HL-60 (cell line): ENCODE measurements around the gene POU2F1.

Experiments
- DNase-seq, 2 experiments: peaks; one replicate each; pipeline ENCODE4 v3.0.0-alpha.2; 2010 to 2020; ENCODE audit warnings: low read depth in 1 of 2, low spot score in 1 of 2
- H3K27ac ChIP-seq: fragments of 250-450 bp; sonication (Bioruptor Pico); replicated peaks from 2 replicates; pipeline ENCODE4 v1.5.1; 2020; ENCODE audit warnings: mild to moderate bottlenecking, moderate library complexity
- H3K27me3 ChIP-seq: fragments of 250-450 bp; sonication (Bioruptor Pico); 2 replicates; pipeline ENCODE4 v1.5.1; 2021; ENCODE audit warnings: mild to moderate bottlenecking, moderate library complexity; ENCODE audit not compliant: insufficient read depth, poor library complexity, severe bottlenecking
- H3K4me3 ChIP-seq: replicated peaks from 2 replicates; pipeline ENCODE4 v1.5.1; 2011; ENCODE audit warnings: mild to moderate bottlenecking, control low read depth, low read length; ENCODE audit not compliant: insufficient read depth
- GABPA ChIP-seq: IDR thresholded peaks from 2 replicates; pipeline ENCODE4 v1.6.1; 2012; ENCODE audit warnings: low read depth
- POLR2AphosphoS5 ChIP-seq: IDR thresholded peaks from 2 replicates; pipeline ENCODE4 v1.6.1; 2012; ENCODE audit warnings: low read depth
- SPI1 ChIP-seq: IDR thresholded peaks from 2 replicates; pipeline ENCODE4 v1.6.1; 2012; ENCODE audit warnings: low read depth, mild to moderate bottlenecking, borderline replicate concordance
- TF ChIP-seq, protein P1 (sequence below): IDR thresholded peaks from one replicate; pipeline ENCODE4 v1.5.1; 2011; ENCODE audit warnings: low read length, control low read depth, inconsistent platforms; ENCODE audit not compliant: insufficient read depth
- TF ChIP-seq, protein P2 (sequence below): IDR thresholded peaks from 2 replicates; pipeline ENCODE4 v1.6.1; 2012; ENCODE audit warnings: low read depth; ENCODE audit not compliant: insufficient replicate concordance

POU2F1 gene

DNA sequence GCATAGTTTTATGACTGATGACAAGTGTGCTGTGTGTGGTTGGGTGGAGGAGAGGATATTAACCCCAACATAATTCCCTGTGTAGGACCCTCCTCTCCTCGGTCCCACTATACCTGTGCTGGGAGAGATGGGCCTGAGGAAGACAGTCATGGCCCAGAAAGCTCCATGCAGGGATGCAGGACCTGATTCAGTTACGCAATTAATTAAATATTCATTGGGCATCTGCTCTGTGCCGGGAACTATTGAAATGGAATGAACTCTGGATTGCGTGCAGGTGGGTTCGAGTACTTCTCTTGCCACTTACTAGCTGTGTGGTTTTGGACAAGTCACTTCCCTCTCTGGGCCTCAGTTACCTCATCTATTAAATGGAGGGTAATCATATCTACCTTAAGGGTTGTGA is 223.1 kb downstream of the POU2F1 start:
- TF ChIP-seq GABPA (no peak), POLR2AphosphoS5 (no peak), SPI1 (no peak)
- TF ChIP-seq, protein P1, sequence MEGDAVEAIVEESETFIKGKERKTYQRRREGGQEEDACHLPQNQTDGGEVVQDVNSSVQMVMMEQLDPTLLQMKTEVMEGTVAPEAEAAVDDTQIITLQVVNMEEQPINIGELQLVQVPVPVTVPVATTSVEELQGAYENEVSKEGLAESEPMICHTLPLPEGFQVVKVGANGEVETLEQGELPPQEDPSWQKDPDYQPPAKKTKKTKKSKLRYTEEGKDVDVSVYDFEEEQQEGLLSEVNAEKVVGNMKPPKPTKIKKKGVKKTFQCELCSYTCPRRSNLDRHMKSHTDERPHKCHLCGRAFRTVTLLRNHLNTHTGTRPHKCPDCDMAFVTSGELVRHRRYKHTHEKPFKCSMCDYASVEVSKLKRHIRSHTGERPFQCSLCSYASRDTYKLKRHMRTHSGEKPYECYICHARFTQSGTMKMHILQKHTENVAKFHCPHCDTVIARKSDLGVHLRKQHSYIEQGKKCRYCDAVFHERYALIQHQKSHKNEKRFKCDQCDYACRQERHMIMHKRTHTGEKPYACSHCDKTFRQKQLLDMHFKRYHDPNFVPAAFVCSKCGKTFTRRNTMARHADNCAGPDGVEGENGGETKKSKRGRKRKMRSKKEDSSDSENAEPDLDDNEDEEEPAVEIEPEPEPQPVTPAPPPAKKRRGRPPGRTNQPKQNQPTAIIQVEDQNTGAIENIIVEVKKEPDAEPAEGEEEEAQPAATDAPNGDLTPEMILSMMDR: no peak
- TF ChIP-seq, protein P2, sequence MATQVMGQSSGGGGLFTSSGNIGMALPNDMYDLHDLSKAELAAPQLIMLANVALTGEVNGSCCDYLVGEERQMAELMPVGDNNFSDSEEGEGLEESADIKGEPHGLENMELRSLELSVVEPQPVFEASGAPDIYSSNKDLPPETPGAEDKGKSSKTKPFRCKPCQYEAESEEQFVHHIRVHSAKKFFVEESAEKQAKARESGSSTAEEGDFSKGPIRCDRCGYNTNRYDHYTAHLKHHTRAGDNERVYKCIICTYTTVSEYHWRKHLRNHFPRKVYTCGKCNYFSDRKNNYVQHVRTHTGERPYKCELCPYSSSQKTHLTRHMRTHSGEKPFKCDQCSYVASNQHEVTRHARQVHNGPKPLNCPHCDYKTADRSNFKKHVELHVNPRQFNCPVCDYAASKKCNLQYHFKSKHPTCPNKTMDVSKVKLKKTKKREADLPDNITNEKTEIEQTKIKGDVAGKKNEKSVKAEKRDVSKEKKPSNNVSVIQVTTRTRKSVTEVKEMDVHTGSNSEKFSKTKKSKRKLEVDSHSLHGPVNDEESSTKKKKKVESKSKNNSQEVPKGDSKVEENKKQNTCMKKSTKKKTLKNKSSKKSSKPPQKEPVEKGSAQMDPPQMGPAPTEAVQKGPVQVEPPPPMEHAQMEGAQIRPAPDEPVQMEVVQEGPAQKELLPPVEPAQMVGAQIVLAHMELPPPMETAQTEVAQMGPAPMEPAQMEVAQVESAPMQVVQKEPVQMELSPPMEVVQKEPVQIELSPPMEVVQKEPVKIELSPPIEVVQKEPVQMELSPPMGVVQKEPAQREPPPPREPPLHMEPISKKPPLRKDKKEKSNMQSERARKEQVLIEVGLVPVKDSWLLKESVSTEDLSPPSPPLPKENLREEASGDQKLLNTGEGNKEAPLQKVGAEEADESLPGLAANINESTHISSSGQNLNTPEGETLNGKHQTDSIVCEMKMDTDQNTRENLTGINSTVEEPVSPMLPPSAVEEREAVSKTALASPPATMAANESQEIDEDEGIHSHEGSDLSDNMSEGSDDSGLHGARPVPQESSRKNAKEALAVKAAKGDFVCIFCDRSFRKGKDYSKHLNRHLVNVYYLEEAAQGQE: no peak
- Histone ChIP-seq H3K4me3 (no peak overlapping the region), H3K27ac (no peak overlapping the region), H3K27me3 (no peaks in the 10 kb centered on the region)
- DNase-seq: no peak

DNA sequence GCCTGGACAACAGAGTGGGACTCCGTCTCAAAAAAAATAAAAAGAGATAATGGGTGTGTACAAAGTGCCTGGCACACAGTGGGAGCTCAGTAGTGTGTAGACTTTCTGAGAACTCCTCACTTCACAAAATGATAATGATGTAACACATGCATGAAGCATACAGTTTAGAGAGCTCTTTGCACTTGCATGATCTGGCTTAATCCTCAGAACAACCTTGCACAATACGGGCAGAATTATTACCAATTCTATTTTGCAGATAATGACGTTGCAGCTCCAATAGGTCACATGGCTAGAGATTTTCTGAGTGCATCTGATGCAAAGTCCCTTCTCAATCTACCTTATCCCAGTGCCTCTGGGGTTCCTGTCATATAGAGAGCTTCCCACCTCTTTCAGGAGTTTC is 226.3 kb downstream of the POU2F1 start:
- Histone ChIP-seq H3K27me3 (no peaks in the 10 kb centered on the region), H3K4me3 (no peak overlapping the region), H3K27ac (peak overlapping the region; percentile 20)
- TF ChIP-seq SPI1: no peak
- TF ChIP-seq, protein P1: no peak
- TF ChIP-seq, protein P2: no peak
- TF ChIP-seq POLR2AphosphoS5: no peak
- no peak for TF ChIP-seq GABPA
- peak; percentile 16 to 61 for DNase-seq

DNA sequence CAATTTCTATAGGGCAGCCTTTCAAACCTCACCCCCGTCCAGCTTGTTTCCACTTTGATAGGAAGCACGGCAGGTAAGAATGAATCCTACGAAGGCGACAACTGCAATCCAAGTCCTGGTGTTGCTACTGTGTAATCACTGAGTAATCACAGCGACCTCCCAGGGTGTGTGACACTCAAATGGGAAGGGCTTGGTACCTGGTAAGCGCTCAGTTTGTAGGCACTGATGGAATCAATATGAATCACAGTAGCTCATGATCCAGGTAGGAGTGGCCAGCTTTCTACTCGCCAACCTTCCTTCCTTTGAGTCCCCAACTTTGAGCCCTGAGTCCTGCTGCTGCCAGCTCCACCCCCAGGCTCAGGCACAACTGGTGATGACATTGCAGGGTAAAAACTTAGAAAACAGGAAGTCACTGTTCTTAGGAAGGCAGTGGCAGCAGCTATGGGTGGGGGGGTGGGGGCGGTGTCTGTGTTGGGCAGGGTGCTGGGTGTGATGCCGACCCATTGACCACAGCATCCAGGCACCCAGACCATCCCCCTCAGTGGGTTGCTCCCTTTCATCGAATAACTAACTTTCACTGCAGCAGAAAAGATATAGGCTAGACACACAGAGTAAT is 226.9 kb downstream of the POU2F1 start:
- Histone ChIP-seq H3K27ac (peak overlapping the region; percentile 20), H3K4me3 (peak overlapping the region; percentile 7; the same call in 1 of the 2 replicates), H3K27me3 (no peaks in the 10 kb centered on the region)
- TF ChIP-seq, protein P2: no peak
- TF ChIP-seq SPI1: peak; percentile 95
- DNase-seq: peak; percentile 54 to 85
